ENCODE measurements around the gene NMS.
A peak's percentile ranks its signal among the peaks of the same experiment; 100 is the strongest.

Gene NMS

GRCh38 chr2:100485396-100485795 is 15.1 kb downstream of the NMS start:
- DNase-seq (ENCODE audit: low spot score), result no peak

GRCh38 chr2:100494712-100495111 is 24.4 kb downstream of the NMS start:
- DNase-seq (ENCODE audit: low spot score), result no peak

- no peak for DNase-seq (ENCODE audit: low spot score)
Observed at GRCh38 chr2:100502782-100503181, 32.5 kb downstream of the NMS start.

- DNase-seq (ENCODE audit: low spot score), result no peak
Observed at GRCh38 chr2:100504542-100504941, 34.3 kb downstream of the NMS start.

GRCh38 chr2:100509066-100509465 is 38.8 kb downstream of the NMS start:
- DNase-seq (ENCODE audit: low spot score), result peak; percentile 39

- DNase-seq (ENCODE audit: low spot score), result no peak
Observed at GRCh38 chr2:100513650-100514049, 43.4 kb downstream of the NMS start.

GRCh38 chr2:100517556-100517955 is 47.3 kb downstream of the NMS start:
- DNase-seq (ENCODE audit: low spot score), result no peak

- DNase-seq (ENCODE audit: low spot score), result no peak
Observed at GRCh38 chr2:100518801-100519200, 48.5 kb downstream of the NMS start.

- DNase-seq (ENCODE audit: low spot score), result no peak
Observed at GRCh38 chr2:100520224-100520623, 49.9 kb downstream of the NMS start.

- no peak for DNase-seq (ENCODE audit: low spot score)
Observed at GRCh38 chr2:100522430-100522829, 52.1 kb downstream of the NMS start.

GRCh38 chr2:100524331-100524730 is 54.0 kb downstream of the NMS start:
- peak; percentile 71 for DNase-seq (ENCODE audit: low spot score)

GRCh38 chr2:100526868-100527267 is 56.6 kb downstream of the NMS start:
- DNase-seq (ENCODE audit: low spot score), result no peak

- DNase-seq (ENCODE audit: low spot score), result no peak
Observed at GRCh38 chr2:100527440-100528015, 57.2 kb downstream of the NMS start.

GRCh38 chr2:100529176-100529575 is 58.9 kb downstream of the NMS start:
- no peak for DNase-seq (ENCODE audit: low spot score)

GRCh38 chr2:100529900-100530299 is 59.6 kb downstream of the NMS start:
- no peak for DNase-seq (ENCODE audit: low spot score)

Data from putamen (tissue), 1 donor.